HCT116 (cell line): ENCODE measurements around the gene CARD8. TPM values are rescaled to one million over a fixed set of nuclear protein-coding genes. Genes with fewer than 3 reads are reported as not detected.

ENCODE experiments used
- ATAC-seq: fragments of 200-7000 bp; cut with Tn5 transposase; 2 replicates; pipeline ENCODE4 v1.9.1; 2020; ENCODE audit warnings: mild to moderate bottlenecking, moderate library complexity
- BruUV-seq: library from RNA; stranded (reverse); fragments of 400-500 nt; replicated peaks from 2 replicates; lab custom pipeline; 2021; lab: Mats Ljungman, UMichigan
- CTCF ChIA-PET: fragments of 300-600 bp; sonication (Branson Sonifier 250); formaldehyde crosslinking; loops from one replicate; lab custom pipeline; 2021; ENCODE audit warnings: antibody characterized with exemption; lab: Charles Lee
- POLR2A ChIA-PET: fragments of 300-600, 350-600 bp; sonication (Branson Sonifier 250); formaldehyde crosslinking; loops from one replicate; lab custom pipeline; 2021; ENCODE audit warnings: antibody characterized with exemption; lab: Charles Lee
- RAD21 ChIA-PET, 2 experiments: fragments of 300-600 bp; sonication (Branson Sonifier 250); formaldehyde crosslinking; loops; one replicate each; lab custom pipeline; 2023; ENCODE audit warnings: low total read pairs in 2 of 2; ENCODE audit not compliant: uncharacterized antibody in 2 of 2, unreplicated experiment in 2 of 2, low non-redundant PET in 1 of 2; lab: Charles Lee
- DNase-seq: peaks from one replicate; pipeline ENCODE4 v3.0.0-alpha.2; 2010; ENCODE audit warnings: low read depth, low spot score
- H2AFZ ChIP-seq: fragments of 200-600 bp; shearing (Covaris generic), sonication (generic); 2 replicates; pipeline ENCODE4 v1.6.1; 2017; ENCODE audit warnings: low read depth, mixed run types, mixed read lengths, antibody characterized with exemption, low read length; ENCODE audit not compliant: poor library complexity, severe bottlenecking
- H3K27ac ChIP-seq: 2 replicates; pipeline ENCODE4 v1.5.1; 2012; ENCODE audit warnings: low read depth, low read length
- H3K27me3 ChIP-seq: fragments of 200-600 bp; sonication (generic); 2 replicates; pipeline ENCODE4 v1.6.1; 2016; ENCODE audit warnings: mixed run types, low read length, mixed read lengths; ENCODE audit not compliant: insufficient read depth
- H3K36me3 ChIP-seq, 2 experiments: fragments of 200-500 bp in 1 of 2; fragments of 200-600 bp in 1 of 2; sonication (Bioruptor generic) in 1 of 2; sonication (generic) in 1 of 2; 2 replicates each; pipeline versions ENCODE4 v1.5.1 to v1.6.1; 2014 to 2016; ENCODE audit warnings: low read length in 2 of 2, inconsistent platforms in 1 of 2, mixed read lengths in 1 of 2, mixed run types in 1 of 2; ENCODE audit not compliant: insufficient read depth in 2 of 2, control insufficient read depth in 1 of 2
- H3K4me1 ChIP-seq, 2 experiments: fragments of 200-600 bp in 1 of 2; sonication (generic) in 1 of 2; 2 replicates each; pipeline versions ENCODE4 v1.5.1 to v1.6.1; 2012 to 2017; ENCODE audit warnings: low read length in 2 of 2, inconsistent platforms in 1 of 2, mild to moderate bottlenecking in 1 of 2, mixed read lengths in 1 of 2, mixed run types in 1 of 2, moderate library complexity in 1 of 2; ENCODE audit not compliant: insufficient read depth in 2 of 2, control insufficient read depth in 1 of 2
- H3K4me2 ChIP-seq: fragments of 200-600 bp; sonication (generic); 2 replicates; pipeline ENCODE4 v1.6.1; 2017; ENCODE audit warnings: mixed run types, low read length, mixed read lengths
- H3K4me3 ChIP-seq, 2 experiments: fragments of 200-600 bp in 1 of 2; sonication (generic) in 1 of 2; replicated peaks in 1 of 2; 2 replicates each; pipeline ENCODE4 v1.5.1; 2011 to 2016; ENCODE audit warnings: low read length in 2 of 2, control low read depth in 1 of 2, low read depth in 1 of 2, mild to moderate bottlenecking in 1 of 2, mixed read lengths in 1 of 2, mixed run types in 1 of 2
- H3K79me2 ChIP-seq: fragments of 200-600 bp; sonication (generic); 2 replicates; pipeline ENCODE4 v1.6.1; 2017; ENCODE audit warnings: mild to moderate bottlenecking, mixed run types, low read length, moderate library complexity, mixed read lengths; ENCODE audit not compliant: insufficient read depth
- H3K9ac ChIP-seq: fragments of 200-600 bp; sonication (generic); 2 replicates; pipeline ENCODE4 v1.6.1; 2016; ENCODE audit warnings: low read length, mixed read lengths
- H3K9me2 ChIP-seq: fragments of 200-600 bp; sonication (generic), shearing (Covaris generic); 2 replicates; pipeline ENCODE4 v1.6.1; 2017; ENCODE audit warnings: mixed run types, mild to moderate bottlenecking, moderate library complexity; ENCODE audit not compliant: insufficient read depth
- H3K9me3 ChIP-seq, 2 experiments: fragments of 200-500 bp in 1 of 2; fragments of 200-600 bp in 1 of 2; sonication (Bioruptor generic) in 1 of 2; sonication (generic) in 1 of 2; 2 replicates each; pipeline ENCODE4 v1.6.1; 2014 to 2017; ENCODE audit warnings: low read length in 2 of 2, mixed read lengths in 2 of 2, inconsistent platforms in 1 of 2, low read depth in 1 of 2, mild to moderate bottlenecking in 1 of 2, mixed run types in 1 of 2, moderate library complexity in 1 of 2; ENCODE audit not compliant: control insufficient read depth in 1 of 2, insufficient read depth in 1 of 2
- H4K20me1 ChIP-seq: fragments of 200-600 bp; sonication (generic), shearing (Covaris generic); 2 replicates; pipeline ENCODE4 v1.6.1; 2017; ENCODE audit warnings: mixed run types, mild to moderate bottlenecking, moderate library complexity; ENCODE audit not compliant: insufficient read depth
- CBX3 ChIP-seq: IDR thresholded peaks from 2 replicates; pipeline ENCODE4 v1.6.1; 2012; ENCODE audit warnings: low read depth
- FOSL1 ChIP-seq: IDR thresholded peaks from 2 replicates; pipeline ENCODE4 v1.6.1; 2012; ENCODE audit warnings: low read depth
- JUND ChIP-seq: IDR thresholded peaks from 2 replicates; pipeline ENCODE4 v1.6.1; 2012
- POLR2A ChIP-seq: IDR thresholded peaks from 2 replicates; pipeline ENCODE4 v1.7.0; 2011; ENCODE audit warnings: borderline replicate concordance; ENCODE audit not compliant: insufficient read depth, insufficient read length; ENCODE audit errors: extremely low read depth
- SRF ChIP-seq: IDR thresholded peaks from 2 replicates; pipeline ENCODE4 v1.6.1; 2012; ENCODE audit warnings: low read depth
- TCF7L2 ChIP-seq: IDR thresholded peaks from 2 replicates; pipeline ENCODE4 v1.7.0; 2011; ENCODE audit warnings: borderline replicate concordance, inconsistent platforms; ENCODE audit not compliant: insufficient read depth, insufficient read length; ENCODE audit errors: extremely low read depth
- YY1 ChIP-seq: IDR thresholded peaks from 2 replicates; pipeline ENCODE4 v1.6.1; 2011; ENCODE audit warnings: low read length, low read depth, moderate library complexity, mild to moderate bottlenecking; ENCODE audit not compliant: insufficient replicate concordance; ENCODE audit errors: extremely low read depth
- intact Hi-C: fragments of 100-400 bp; cut with micrococcal nuclease; formaldehyde crosslinking; loops from 2 replicates; pipeline ENCODE4 v1.10.0; 2022
- total RNA-seq: library from RNA; stranded (reverse); gene quantifications from one replicate; pipeline ENCODE4 v1.2.1, GENCODE V29; 2021; ENCODE audit not compliant: unreplicated experiment
- TF ChIP-seq, protein P1 (sequence below): IDR thresholded peaks from 2 replicates; pipeline ENCODE4 v1.6.1; 2012

The CARD8 gene
- total RNA-seq, 1 experiment from 2014 or later: 17.5 TPM

DNA sequence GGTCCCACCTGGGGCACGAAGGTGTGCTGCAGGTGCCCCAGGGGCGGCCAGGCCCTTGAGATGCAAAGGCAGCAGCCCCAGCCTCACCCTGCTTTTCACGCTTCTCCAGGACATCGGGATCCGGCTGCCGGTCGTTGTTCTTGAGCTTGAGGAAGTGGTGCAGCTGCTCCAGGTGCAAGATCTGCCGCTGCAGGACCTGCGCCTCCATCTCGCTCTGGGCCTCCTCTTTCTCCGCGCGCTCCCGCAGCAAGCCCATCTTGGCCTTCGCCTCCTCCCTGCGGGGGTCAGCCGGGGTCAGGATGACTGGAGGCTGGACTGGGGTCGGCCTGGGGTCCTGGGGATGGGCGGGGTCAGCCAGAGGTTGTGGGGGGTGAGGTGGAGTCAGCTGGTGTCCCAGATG, 48.2 kb upstream of the CARD8 start:
- no peak for ATAC-seq
- CTCF ChIA-PET: no interaction called here

DNA sequence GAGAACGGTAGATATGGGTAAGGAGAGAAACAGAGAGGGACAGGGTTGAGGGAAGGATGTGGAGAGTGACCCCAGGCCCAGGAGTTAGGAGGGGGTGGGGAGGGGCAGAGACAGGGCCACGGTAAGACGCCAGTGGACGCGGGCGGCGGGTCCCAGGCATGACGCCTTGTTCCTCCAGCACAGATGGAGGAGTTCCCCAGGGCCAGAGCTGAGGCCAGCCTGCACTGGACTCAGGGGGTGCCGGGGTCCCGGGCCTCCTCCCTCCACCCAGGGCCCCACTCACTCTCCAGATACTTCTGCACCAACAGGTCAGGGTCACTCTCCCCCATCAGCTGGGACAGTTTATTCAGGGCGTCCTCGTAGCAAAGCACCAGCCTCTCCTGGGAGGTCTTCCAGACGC, 47.7 kb upstream of the CARD8 start:
- ChIA-PET CTCF (no interaction called here), RAD21 (no interaction called here), POLR2A (no interaction called here)
- Histone ChIP-seq H3K9me2 (no peaks in the 10 kb centered on the region; the same call in 1 of the 2 replicates), H3K27ac (no peak overlapping the region), H3K36me3 (no peaks in the 10 kb centered on the region), H3K4me1 (no peaks in the 10 kb centered on the region), H3K4me3 (no peak overlapping the region), H3K9me3 (no peaks in the 10 kb centered on the region), H2AFZ (no peak overlapping the region), H4K20me1 (no peaks in the 10 kb centered on the region), H3K9ac (no peak overlapping the region), H3K27me3 (no peaks in the 10 kb centered on the region), H3K79me2 (no peaks in the 10 kb centered on the region), H3K4me2 (no peak overlapping the region)
- TF ChIP-seq JUND (no peak), CBX3 (no peak), SRF (no peak)
- TF ChIP-seq, protein P1, sequence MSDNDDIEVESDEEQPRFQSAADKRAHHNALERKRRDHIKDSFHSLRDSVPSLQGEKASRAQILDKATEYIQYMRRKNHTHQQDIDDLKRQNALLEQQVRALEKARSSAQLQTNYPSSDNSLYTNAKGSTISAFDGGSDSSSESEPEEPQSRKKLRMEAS: no peak
- no peak for ATAC-seq
- DNase-seq: no peak
- intact Hi-C loops: no loop called here
- no TSS peak for BruUV-seq

More for the DNA sequence above, 48.2 kb upstream of the CARD8 start:
- BruUV-seq: no TSS peak
- intact Hi-C loops: no loop called here
- Histone ChIP-seq H3K9me2 (no peaks in the 10 kb centered on the region; the same call in 1 of the 2 replicates), H3K9ac (no peak overlapping the region), H3K9me3 (no peaks in the 10 kb centered on the region), H3K4me2 (no peak overlapping the region), H3K4me1 (no peaks in the 10 kb centered on the region), H4K20me1 (no peaks in the 10 kb centered on the region), H3K79me2 (no peaks in the 10 kb centered on the region), H3K27me3 (no peaks in the 10 kb centered on the region), H2AFZ (no peak overlapping the region), H3K36me3 (no peaks in the 10 kb centered on the region), H3K27ac (no peak overlapping the region), H3K4me3 (no peak overlapping the region)
- RAD21 ChIA-PET: no interaction called here
- DNase-seq: no peak
- POLR2A ChIA-PET: no interaction called here
- TF ChIP-seq FOSL1 (no peak), YY1 (no peak), CBX3 (no peak), TCF7L2 (no peak), POLR2A (no peak)
